HepG2 (cell line): ENCODE results near the gene NFATC2. TPM values are rescaled to one million over a fixed set of nuclear protein-coding genes. Genes with fewer than 3 reads are reported as not detected.

Source experiments
- ATAC-seq: fragments of 200-7000 bp; cut with Tn5 transposase; 3 replicates; pipeline ENCODE4 v1.9.1; 2020; ENCODE audit warnings: mild to moderate bottlenecking, moderate library complexity
- BruUV-seq: library from RNA; stranded (reverse); fragments of 400-500 nt; replicated peaks from 2 replicates; lab custom pipeline; 2021; lab: Mats Ljungman, UMichigan
- CTCF ChIA-PET: fragments of 300-600 bp; formaldehyde crosslinking; extraction: SDS; loops from one replicate; lab custom pipeline; 2021; ENCODE audit warnings: low total read pairs, inconsistent platforms, low intra/inter-chr PET ratio; lab: Yijun Ruan, JAX
- POLR2A ChIA-PET: fragments of 350-600 bp; sonication (Branson Sonifier 250); formaldehyde crosslinking; loops from one replicate; lab custom pipeline; 2020; ENCODE audit warnings: antibody characterized with exemption, inconsistent platforms; lab: Yijun Ruan, JAX
- DNase-seq: peaks from one replicate; pipeline ENCODE4 v3.0.0-alpha.2; 2015; ENCODE audit warnings: low spot score
- FAIRE-seq: peaks from 3 replicates; lab custom pipeline; 2011; peaks lifted over from hg19 to GRCh38; lab: Jason Lieb, UNC
- H2AFZ ChIP-seq: one replicate; pipeline ENCODE4 v1.6.1; 2011; ENCODE audit warnings: low read length, inconsistent platforms
- H3K27ac ChIP-seq: fragments of 300-600 bp; 3 replicates; pipeline ENCODE4 v1.8.0; 2011; ENCODE audit warnings: mixed run types, mild to moderate bottlenecking, mixed read lengths, low read length, inconsistent platforms; ENCODE audit not compliant: insufficient read depth; ENCODE audit errors: extremely low read length
- H3K27me3 ChIP-seq, 2 experiments: fragments of 200-600 bp in 1 of 2; 2 replicates in 1 of 2; 3 replicates in 1 of 2; pipeline versions ENCODE4 v1.6.0 to v1.8.0; 2011; ENCODE audit warnings: low read length in 2 of 2, mild to moderate bottlenecking in 2 of 2, moderate library complexity in 2 of 2, inconsistent platforms in 1 of 2; ENCODE audit not compliant: insufficient read depth in 2 of 2, control insufficient read depth in 1 of 2
- H3K36me3 ChIP-seq, 2 experiments: fragments of 200-600 bp in 1 of 2; replicated peaks in 1 of 2; 2 replicates in 1 of 2; 3 replicates in 1 of 2; pipeline versions ENCODE4 v1.5.1 to v1.8.0; 2011; ENCODE audit warnings: low read length in 2 of 2, inconsistent platforms in 1 of 2; ENCODE audit not compliant: insufficient read depth in 2 of 2, control insufficient read depth in 1 of 2
- H3K4me1 ChIP-seq: 2 replicates; pipeline ENCODE4 v1.5.1; 2012; ENCODE audit warnings: low read length, inconsistent platforms; ENCODE audit not compliant: insufficient read depth
- H3K4me2 ChIP-seq: 2 replicates; pipeline ENCODE4 v1.6.0; 2011; ENCODE audit warnings: low read depth, low read length, inconsistent platforms
- H3K4me3 ChIP-seq, 3 experiments: fragments of 200-600 bp in 1 of 3; sonication (generic), shearing (Covaris generic) in 1 of 3; replicated peaks in 1 of 3; 2 replicates each; pipeline ENCODE4 v1.5.1; 2011 to 2016; ENCODE audit warnings: low read length in 3 of 3, inconsistent platforms in 2 of 3, low read depth in 2 of 3, mild to moderate bottlenecking in 2 of 3, control low read depth in 1 of 3, mixed read lengths in 1 of 3; ENCODE audit not compliant: insufficient read depth in 1 of 3
- H3K79me2 ChIP-seq: one replicate; pipeline ENCODE4 v1.6.1; 2011; ENCODE audit warnings: low read length, inconsistent platforms; ENCODE audit not compliant: insufficient read depth
- H3K9ac ChIP-seq: 2 replicates; pipeline ENCODE4 v1.6.0; 2011; ENCODE audit warnings: mild to moderate bottlenecking, low read depth, low read length, inconsistent platforms; ENCODE audit not compliant: insufficient read depth
- H3K9me3 ChIP-seq: 2 replicates; pipeline ENCODE4 v1.5.1; 2012; ENCODE audit warnings: mild to moderate bottlenecking, low read length
- H4K20me1 ChIP-seq: 2 replicates; pipeline ENCODE4 v1.6.0; 2011; ENCODE audit warnings: inconsistent platforms, mild to moderate bottlenecking, low read length, moderate library complexity; ENCODE audit not compliant: insufficient read depth
- E2F2 ChIP-seq: sonication (generic); formaldehyde crosslinking; IDR thresholded peaks from 2 replicates; pipeline ENCODE4 v1.4.0; 2020; ENCODE audit warnings: missing genetic modification reagents, borderline replicate concordance
- ERF ChIP-seq: IDR thresholded peaks from 2 replicates; pipeline ENCODE4 v1.6.1; 2018; ENCODE audit warnings: missing biosample characterization, missing genetic modification reagents
- GTF2F1 ChIP-seq: fragments of 150-350 bp; IDR thresholded peaks from 2 replicates; pipeline ENCODE4 v1.6.1; 2014; ENCODE audit warnings: low read length
- HCFC1 ChIP-seq: fragments of 150-350 bp; IDR thresholded peaks from 2 replicates; pipeline ENCODE4 v1.6.1; 2014; ENCODE audit warnings: low read depth, low read length
- HNF4A ChIP-seq: sonication (generic); formaldehyde crosslinking; IDR thresholded peaks from 2 replicates; pipeline ENCODE4 v1.4.0; 2020; ENCODE audit warnings: missing genetic modification reagents
- HNRNPK ChIP-seq: fragments of 200-400 bp; formaldehyde crosslinking; IDR thresholded peaks from 2 replicates; pipeline ENCODE4 v1.6.1; 2018; ENCODE audit warnings: low read length, low read depth, moderate library complexity, mild to moderate bottlenecking; ENCODE audit not compliant: poor library complexity, severe bottlenecking
- MTF2 ChIP-seq: sonication (generic); formaldehyde crosslinking; IDR thresholded peaks from 2 replicates; pipeline ENCODE4 v1.5.0; 2020; ENCODE audit warnings: missing genetic modification reagents, borderline replicate concordance
- NFKB2 ChIP-seq: sonication (generic); formaldehyde crosslinking; IDR thresholded peaks from 2 replicates; pipeline ENCODE4 v1.4.0; 2020; ENCODE audit warnings: missing genetic modification reagents, borderline replicate concordance
- NKX3-1 ChIP-seq: sonication (generic); formaldehyde crosslinking; IDR thresholded peaks from 2 replicates; pipeline ENCODE4 v1.5.0; 2020; ENCODE audit warnings: missing genetic modification reagents
- RFXANK ChIP-seq: IDR thresholded peaks from 2 replicates; pipeline ENCODE4 v1.6.1; 2016
- RXRA ChIP-seq: sonication (generic); formaldehyde crosslinking; IDR thresholded peaks from 2 replicates; pipeline ENCODE4 v1.5.1; 2020; ENCODE audit warnings: missing genetic modification reagents
- SIX1 ChIP-seq: sonication (generic); formaldehyde crosslinking; IDR thresholded peaks from 2 replicates; pipeline ENCODE4 v1.4.0; 2020; ENCODE audit warnings: missing genetic modification reagents, borderline replicate concordance
- SMYD3 ChIP-seq: sonication (generic); formaldehyde crosslinking; IDR thresholded peaks from 2 replicates; pipeline ENCODE4 v1.8.1; 2023; ENCODE audit warnings: mild to moderate bottlenecking, missing genetic modification reagents
- SRSF9 ChIP-seq: fragments of 200-400 bp; formaldehyde crosslinking; IDR thresholded peaks from 2 replicates; pipeline ENCODE4 v1.6.1; 2018; ENCODE audit warnings: borderline replicate concordance, mild to moderate bottlenecking, low read depth, low read length; ENCODE audit not compliant: insufficient read depth, poor library complexity, severe bottlenecking
- TERF1 ChIP-seq: sonication (generic); formaldehyde crosslinking; IDR thresholded peaks from 2 replicates; pipeline ENCODE4 v1.8.0; 2022; ENCODE audit warnings: mild to moderate bottlenecking, missing genetic modification reagents, moderate library complexity
- ZNF12 ChIP-seq: sonication (generic); formaldehyde crosslinking; IDR thresholded peaks from 2 replicates; pipeline ENCODE4 v1.5.0; 2020; ENCODE audit warnings: missing genetic modification reagents
- ZNF17 ChIP-seq: sonication (generic); formaldehyde crosslinking; IDR thresholded peaks from 2 replicates; pipeline ENCODE4 v1.5.0; 2020; ENCODE audit warnings: mild to moderate bottlenecking, missing genetic modification reagents
- ZNF580 ChIP-seq: IDR thresholded peaks from 2 replicates; pipeline ENCODE4 v1.6.1; 2016; ENCODE audit warnings: low read depth, borderline replicate concordance
- ZNF782 ChIP-seq: sonication (generic); formaldehyde crosslinking; IDR thresholded peaks from 2 replicates; pipeline ENCODE4 v1.4.0; 2020; ENCODE audit warnings: missing genetic modification reagents, mild to moderate bottlenecking, borderline replicate concordance
- WGBS: methylation state at CpG from one replicate; pipeline ENCODE4 v1.1.6; 2017; ENCODE audit warnings: low lambda C conversion rate; 5-methylcytosine and 5-hydroxymethylcytosine counted together
- in situ Hi-C: cut with HindIII; loops from 2 replicates; pipeline ENCODE4 v1.10.0; 2017; ENCODE audit warnings: low pct_unique_long_range_greater_than_20kb; ENCODE audit not compliant: extremely low pct_ligation_motif_present
- intact Hi-C: fragments of 100-400 bp; cut with micrococcal nuclease; formaldehyde crosslinking; loops from one replicate; pipeline ENCODE4 v1.10.0; 2022; ENCODE audit not compliant: unreplicated experiment
- polyA plus RNA-seq, 8 experiments: library from polyadenylated mRNA; depleted of rRNA in 3 of 8; stranded (reverse) in 7 of 8; unstranded in 1 of 8; fragments of >200 nt; fragmentation: Illumina TruSeq in 4 of 8; extraction: Trizol in 4 of 8; gene quantifications; 2 replicates each; pipeline versions ENCODE4 v1.2.1 to v1.2.3, GENCODE V29; 2011 to 2016; ENCODE audit warnings: low read depth in 4 of 8, missing spikeins in 1 of 8, mixed read lengths in 1 of 8; ENCODE audit not compliant: insufficient read depth in 1 of 8
- total RNA-seq, 5 experiments: library from RNA; depleted of rRNA; stranded (reverse); fragments of >200 nt; fragmentation: Illumina TruSeq; extraction: Trizol; gene quantifications; 2 replicates each; pipeline ENCODE4 v1.2.3, GENCODE V29; 2016; ENCODE audit warnings: low read depth in 1 of 5

The NFATC2 gene
- total and polyA plus RNA-seq, 2 of the 13 experiments (the other 11 are each of a cell fraction or from before 2014, with no cell fraction given), result 1.9 to 3.3 TPM

- no peak overlapping the region for H3K4me3 ChIP-seq
- no peaks in the 10 kb centered on the region; the same call in 1 of the 2 replicates for H4K20me1 ChIP-seq
- BruUV-seq, result no TSS peak
- no peaks in the 10 kb centered on the region for H3K9me3 ChIP-seq
- no peak overlapping the region for H3K27ac ChIP-seq
- no peaks in the 10 kb centered on the region; a peak in 2 of 5 replicates for H3K36me3 ChIP-seq
- DNase-seq (no peak), FAIRE-seq (peak; percentile 4), ATAC-seq (no peak)
- no peaks in the 10 kb centered on the region for H3K79me2 ChIP-seq
- 92% methylated on average over 19 of the region's 19 CpGs for WGBS
- no peaks in the 10 kb centered on the region for H3K27me3 ChIP-seq
- intact Hi-C loops, result loop anchor here (2.0 to 10.0 kb wide), 2 partner anchors 35 to 83 kb away; partner anchors contain the start of gene NFATC2
- CTCF ChIA-PET, result no interaction called here
- no peak overlapping the region for H2AFZ ChIP-seq
- peaks cover 36% of the 10 kb centered on the region for H3K4me1 ChIP-seq
- TF ChIP-seq MTF2 (CRISPR knock-in tag) (no peak), ZNF12 (CRISPR knock-in tag) (no peak), SMYD3 (CRISPR knock-in tag) (no peak), SIX1 (CRISPR knock-in tag) (no peak), ZNF782 (CRISPR knock-in tag) (no peak), HCFC1 (no peak), GTF2F1 (no peak), ZNF17 (CRISPR knock-in tag) (no peak), ERF (CRISPR knock-in tag) (no peak), E2F2 (CRISPR knock-in tag) (no peak), RFXANK (CRISPR knock-in tag) (no peak), NKX3-1 (no peak), HNRNPK (no peak), ZNF580 (no peak), TERF1 (no peak), HNF4A (CRISPR knock-in tag) (no peak), SRSF9 (no peak), NFKB2 (CRISPR knock-in tag) (no peak), RXRA (CRISPR knock-in tag) (no peak)
- TF ChIP-seq, all 625 proteins: peak for 0
- Histone ChIP-seq H3K9ac (no peak overlapping the region), H3K4me2 (no peak overlapping the region)
- in situ Hi-C loops, result no loop called here
- POLR2A ChIA-PET, result no interaction called here
These were observed 35.1 kb downstream of the NFATC2 start for GRCh38 chr20:51507216-51508036.
